GOT3 (cell line): Measurements from ENCODE around the gene SPRY2.
"Not testable (repeated sequence)": the region's sequence is repeated elsewhere in the genome, so short reads cannot be mapped to it uniquely, and the experiment has no call there.

Experiments
- DNase-seq: peaks from one replicate; lab custom pipeline; 2025; ENCODE audit warnings: mixed read lengths; lab: John Stamatoyannopoulos, UW

Gene SPRY2

DNA sequence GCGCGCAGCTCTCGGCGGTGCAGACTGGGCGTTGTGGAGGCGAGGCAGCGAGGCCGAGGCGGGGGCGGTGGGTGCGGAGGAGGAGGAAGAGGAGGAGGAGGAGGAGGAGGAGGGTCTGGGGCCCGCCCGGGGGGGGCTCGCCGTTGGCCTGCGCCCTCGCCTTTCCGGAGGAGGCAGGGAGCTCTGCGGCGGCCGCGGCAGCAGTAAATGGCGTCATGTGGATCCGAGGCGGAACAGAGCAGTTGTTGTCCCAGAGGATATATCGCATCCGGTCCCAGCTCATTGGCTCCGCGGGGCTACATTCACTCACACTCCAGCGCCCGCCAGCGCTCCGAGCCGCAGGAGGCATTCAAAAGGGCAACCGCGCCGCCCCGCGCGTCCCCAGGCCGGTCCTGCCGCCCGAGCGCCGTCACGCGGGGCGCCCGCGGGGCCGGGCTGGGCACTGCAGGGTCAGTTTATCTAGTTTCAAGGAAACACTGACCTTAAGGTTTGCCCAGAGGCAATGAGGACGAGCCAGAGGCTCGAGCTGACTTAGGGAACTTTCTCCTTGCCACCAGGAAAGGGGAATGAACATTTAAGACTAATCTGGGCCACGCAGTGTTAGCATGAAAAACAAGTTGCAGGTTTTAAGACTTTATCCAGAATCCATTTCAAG lies at the start of gene SPRY2:
Gene SPRY2 (minus strand): TSS at position 26 of the 655 bp plus-strand sequence. CDS start 3,421 bp downstream, outside the sequence.
- peak; percentile 84 for DNase-seq

DNA sequence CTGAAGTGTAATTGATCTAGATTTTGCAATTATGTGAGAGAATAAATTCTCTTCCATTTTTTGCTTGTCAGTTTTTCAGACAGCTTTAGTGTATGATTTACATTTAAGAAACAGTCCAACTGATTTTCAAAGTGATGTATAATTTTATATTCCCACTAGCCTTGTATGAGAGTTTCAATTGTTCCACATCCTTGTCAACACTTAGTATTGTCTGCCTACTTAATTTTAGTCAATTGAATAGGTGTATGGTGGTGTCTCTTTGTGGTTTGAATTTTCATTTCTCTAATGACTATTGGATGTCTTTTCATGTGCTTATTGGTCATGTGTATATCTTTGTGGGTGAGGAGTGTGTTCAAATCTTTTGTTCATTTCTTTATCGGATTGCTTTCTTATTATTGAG lies 49.4 kb upstream of the SPRY2 start:
- DNase-seq = no peak

- DNase-seq = no peak
These were observed 48.4 kb upstream of the SPRY2 start for GRCh38 chr13:80389073-80390038.

- no peak for DNase-seq
These were observed 47.6 kb upstream of the SPRY2 start for GRCh38 chr13:80388506-80388905.

DNA sequence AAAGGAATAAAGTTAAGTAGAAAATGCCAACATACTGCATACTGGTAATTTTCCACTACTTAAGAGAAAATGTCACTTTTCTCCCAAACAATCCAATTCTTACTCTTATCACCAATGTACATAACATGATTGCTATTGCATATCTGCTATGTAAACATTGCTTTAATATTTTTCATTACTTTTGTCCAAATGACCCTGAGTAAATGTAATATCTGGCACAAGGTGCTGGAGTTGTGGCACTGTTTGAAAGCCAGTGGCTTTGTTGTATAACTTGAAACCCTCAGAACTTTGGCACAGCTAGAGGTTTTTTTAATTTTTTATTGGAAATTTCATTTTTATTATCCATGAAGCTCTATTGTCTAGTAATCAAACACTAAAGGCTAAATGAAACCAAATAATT lies 45.7 kb upstream of the SPRY2 start:
- no peak for DNase-seq

GRCh38 chr13:80386002-80386401 lies 45.1 kb upstream of the SPRY2 start:
- DNase-seq = no peak

DNA sequence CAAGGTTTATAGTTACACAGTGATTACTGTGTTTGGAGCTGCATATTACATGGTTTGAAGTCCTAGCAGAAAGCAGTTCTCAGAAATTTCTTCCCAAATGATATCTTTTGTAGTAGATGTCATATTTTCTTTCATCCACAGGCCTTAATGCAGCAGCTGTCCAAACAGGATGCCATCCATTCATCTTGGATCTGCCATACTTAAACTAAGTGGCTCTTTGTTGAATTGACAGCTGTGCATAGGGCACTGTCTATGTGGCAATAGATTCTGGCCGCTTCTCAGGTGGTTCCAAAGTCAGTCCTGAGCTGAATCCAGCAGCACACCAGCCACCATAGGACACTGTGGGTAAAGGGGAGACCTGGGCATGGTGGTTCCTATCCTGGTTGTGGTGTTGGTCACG lies 41.6 kb upstream of the SPRY2 start:
- no peak for DNase-seq

- no peak for DNase-seq
These were observed 38.3 kb upstream of the SPRY2 start for GRCh38 chr13:80379245-80379644.

DNA sequence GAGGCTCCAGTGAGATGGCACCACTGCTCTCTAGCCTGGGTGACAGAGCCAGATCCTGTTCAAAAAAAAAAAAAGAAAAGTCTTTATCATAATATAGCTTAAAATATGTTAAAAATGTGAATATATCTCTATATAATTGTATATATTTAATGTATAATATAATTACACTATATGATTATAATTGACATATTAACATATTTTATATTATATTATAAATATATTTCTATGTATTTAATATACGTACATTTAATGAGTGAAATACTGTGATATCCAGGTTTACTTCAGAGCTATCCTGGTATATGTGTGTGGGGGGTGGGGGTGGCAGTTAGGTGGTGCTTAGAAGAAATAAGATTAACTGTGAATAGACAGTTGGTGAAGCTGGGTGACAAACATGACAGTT lies 35.6 kb upstream of the SPRY2 start:
- no peak for DNase-seq

DNA sequence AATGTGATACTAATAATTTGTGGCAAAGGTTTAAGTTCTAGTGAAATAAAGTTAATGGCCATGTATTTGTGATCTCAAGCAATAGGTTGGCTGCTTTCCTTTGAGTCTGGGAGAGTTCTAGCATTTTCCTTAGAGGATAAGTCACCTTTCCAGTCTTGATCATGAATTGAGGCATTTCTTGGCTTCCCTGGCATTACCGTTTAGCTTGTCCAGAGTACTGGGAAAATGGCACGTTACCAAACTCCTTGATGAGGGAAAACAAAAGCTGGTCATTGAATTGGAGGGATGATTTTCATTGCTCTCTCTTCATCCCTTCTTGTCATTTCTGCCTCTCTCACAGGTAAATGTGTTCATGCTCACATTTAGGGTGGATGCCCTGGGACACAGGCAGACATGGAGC lies 34.0 kb upstream of the SPRY2 start:
- DNase-seq = no peak

DNA sequence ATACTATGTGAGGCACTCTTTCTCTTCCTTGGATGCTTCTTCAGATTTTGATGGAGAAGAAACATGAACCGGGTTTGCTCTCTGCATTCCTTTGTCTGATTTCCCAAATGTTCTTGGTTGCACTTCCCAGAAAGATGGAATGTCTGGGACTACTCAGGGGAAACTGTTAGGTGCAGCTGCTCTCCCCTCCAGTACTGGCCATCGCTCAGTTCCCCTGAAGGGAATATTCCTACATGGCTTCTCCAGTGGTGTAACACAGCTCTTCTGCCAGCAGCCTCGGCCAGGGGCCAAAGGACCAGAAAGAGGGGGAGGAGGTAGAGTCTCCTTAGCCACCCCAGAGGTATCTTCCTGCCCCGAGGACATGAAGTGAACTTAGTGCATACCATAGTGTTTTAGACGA lies 33.5 kb upstream of the SPRY2 start:
- no peak for DNase-seq

GRCh38 chr13:80371840-80372509 lies 31.0 kb upstream of the SPRY2 start:
- no peak for DNase-seq

DNA sequence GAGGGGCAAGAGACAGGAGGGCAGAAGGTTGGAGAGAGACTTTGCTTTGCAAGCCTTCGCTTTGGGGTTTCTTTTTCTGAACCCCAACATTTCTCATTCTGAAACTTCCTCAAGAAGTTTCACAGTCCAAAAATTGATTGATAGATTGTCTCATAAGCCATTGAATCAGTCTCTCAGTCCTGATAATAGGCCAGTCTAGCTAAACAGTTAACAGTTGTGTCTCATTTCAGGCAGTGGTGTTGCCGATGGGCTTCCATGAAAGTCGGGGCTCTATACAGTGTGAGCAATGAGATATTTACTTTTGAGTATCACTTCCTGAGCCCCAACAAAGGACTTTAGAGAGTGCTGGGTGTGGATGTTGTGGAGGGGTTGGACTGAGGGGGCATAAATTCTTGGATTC lies 26.5 kb upstream of the SPRY2 start:
- no peak for DNase-seq

- no peak for DNase-seq
These were observed 23.1 kb upstream of the SPRY2 start for GRCh38 chr13:80363890-80364503.

DNA sequence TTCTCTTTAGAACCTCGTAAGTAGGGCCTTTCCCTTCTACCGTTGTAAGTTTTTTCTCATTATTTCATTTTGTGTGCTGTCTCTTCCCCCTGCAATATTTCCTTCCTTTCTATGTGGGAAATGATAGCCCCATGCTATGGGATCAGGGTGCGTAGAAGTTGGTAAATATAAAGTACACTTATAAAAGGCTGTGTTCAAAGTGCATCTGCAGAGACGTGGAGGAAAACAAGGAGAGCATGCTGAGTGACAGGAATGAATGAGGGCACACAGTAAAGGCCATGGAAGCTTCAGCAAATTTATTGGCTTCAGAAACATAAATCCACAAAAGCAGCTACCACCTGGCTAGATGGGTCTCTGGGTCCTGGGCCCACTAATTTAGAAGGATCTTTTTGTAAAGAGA lies 21.6 kb upstream of the SPRY2 start:
- no peak for DNase-seq

GRCh38 chr13:80361883-80362327 lies 21.0 kb upstream of the SPRY2 start:
- DNase-seq = no peak

- DNase-seq = no peak
These were observed 20.4 kb upstream of the SPRY2 start for GRCh38 chr13:80361298-80361697.

DNA sequence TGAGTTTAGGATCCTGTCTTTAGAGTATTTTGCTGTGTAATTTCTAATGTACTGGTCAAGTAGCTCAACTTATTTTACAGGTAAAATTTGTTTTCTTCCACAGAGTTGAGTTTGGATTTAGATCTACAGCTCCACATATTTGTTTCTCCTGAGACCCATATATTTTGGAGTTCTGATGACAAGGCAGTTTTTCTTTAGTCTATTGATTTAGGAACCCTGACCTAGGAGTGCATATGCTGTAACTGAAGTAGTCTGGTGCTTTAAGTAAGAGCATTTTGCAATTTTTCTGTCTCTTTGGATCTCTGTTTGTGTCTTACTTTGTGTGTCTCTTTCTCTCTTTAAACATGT lies 19.5 kb upstream of the SPRY2 start:
- DNase-seq = no peak

- no peak for DNase-seq
These were observed 19.0 kb upstream of the SPRY2 start for GRCh38 chr13:80359778-80360452.

DNA sequence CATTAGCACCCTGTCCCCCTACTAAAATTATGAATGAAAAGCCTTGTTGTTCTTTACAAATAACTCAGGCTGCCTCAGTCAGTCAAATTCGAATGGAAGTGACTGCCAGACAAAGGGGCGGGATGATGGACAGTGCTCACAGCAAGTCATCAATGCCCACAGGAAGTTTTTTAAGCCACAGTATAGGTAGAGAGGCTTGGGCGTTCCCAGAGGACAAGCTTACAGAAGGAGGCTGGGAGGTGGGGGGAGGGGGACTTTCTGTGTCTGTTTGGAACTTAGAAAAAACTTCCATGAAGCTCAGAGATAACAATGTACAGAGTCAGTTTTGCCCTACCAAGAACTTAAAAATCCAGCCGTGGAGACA lies 18.5 kb upstream of the SPRY2 start:
- DNase-seq = no peak

- DNase-seq = not testable (repeated sequence)
These were observed 14.7 kb upstream of the SPRY2 start for GRCh38 chr13:80355496-80356094.
